ENCODE data around the gene ITM2C. TPM values are rescaled to one million over a fixed set of nuclear protein-coding genes. Genes with fewer than 3 reads are reported as not detected.

The ITM2C gene
- total and polyA plus RNA-seq, 2 of the 8 experiments (the other 6 are each of a cell fraction or from before 2014, with no cell fraction given) = 362 to 742 TPM

GRCh38 chr2:230891509-230891908 lies 26.8 kb downstream of the ITM2C start:
- POLR2A ChIA-PET (ENCODE audit: partially characterized antibody) = interaction anchor here (1.1 to 1.4 kb wide), 4 partner anchors 8 to 27 kb away, joined by 3 read pairs; partner anchors contain the start of gene ITM2C
- Histone ChIP-seq H3K9me3 (ENCODE audit: insufficient read depth in 2 of 2, low read depth in 1 of 2, low read length in 1 of 2) (no peaks in the 10 kb centered on the region), H3K14ac (ENCODE audit: insufficient read length) (no peak overlapping the region), H2AFZ (ENCODE audit: low read length) (no peak overlapping the region), H3K4me3 (ENCODE audit: extremely low read depth in 1 of 4, insufficient read depth in 2 of 4, low read depth in 3 of 4, low read length in 4 of 4) (no peak overlapping the region), H3K27me3 (replicated peaks in 1 of 4; ENCODE audit: control insufficient read depth in 3 of 4, extremely low read depth in 1 of 4, insufficient read depth in 3 of 4, low read length in 3 of 4) (no peaks in the 10 kb centered on the region), H2BK120ac (replicated peaks; ENCODE audit: low read depth, low read length) (no peak overlapping the region), H4K20me1 (replicated peaks in 1 of 2; ENCODE audit: control insufficient read depth in 1 of 2, insufficient read depth in 2 of 2, low read length in 2 of 2) (no peaks in the 10 kb centered on the region), H2BK20ac (ENCODE audit: low read length) (0 out of 2 replicates have a peak overlapping the region, but pooled peaks have one; percentile 48), H3K9ac (replicated peaks in 1 of 4; ENCODE audit: extremely low read depth in 1 of 4, low read depth in 3 of 4, low read length in 3 of 4) (no peak overlapping the region), H2BK12ac (ENCODE audit: low read depth, low read length) (no peak overlapping the region), H2BK5ac (ENCODE audit: low read depth, low read length) (no peak overlapping the region), H3K4ac (replicated peaks; ENCODE audit: insufficient read length, low read depth, low read length) (no peak overlapping the region), H3K23me2 (ENCODE audit: low read depth, low read length) (no peaks in the 10 kb centered on the region), H2BK15ac (ENCODE audit: low read length) (no peak overlapping the region), H3K36me3 (ENCODE audit: control insufficient read depth in 2 of 4, insufficient read depth in 4 of 4, low read length in 3 of 4) (no peaks in the 10 kb centered on the region), H3K4me2 (ENCODE audit: insufficient read depth in 1 of 2, low read depth in 2 of 2, low read length in 2 of 2) (no peak overlapping the region), H4K5ac (ENCODE audit: insufficient read length, low read depth, low read length) (no peak overlapping the region), H4K8ac (ENCODE audit: extremely low read depth, insufficient read depth, low read length) (no peak overlapping the region), H3K27ac (ENCODE audit: low read depth, low read length) (no peak overlapping the region), H4K91ac (replicated peaks; ENCODE audit: insufficient read length, low read length) (no peak overlapping the region), H3K23ac (ENCODE audit: insufficient read length) (no peak overlapping the region), H3K4me1 (replicated peaks in 1 of 4; ENCODE audit: control insufficient read depth in 3 of 4, insufficient read depth in 4 of 4, low read length in 3 of 4) (peaks cover under 1 to 12% (median 4%) of the 10 kb centered on the region in 4 experiments; a peak in 5 of 7 replicates), H3K18ac (ENCODE audit: extremely low read depth, low read length) (no peak overlapping the region), H3K56ac (replicated peaks; ENCODE audit: insufficient read length, low read depth, low read length) (no peak overlapping the region), H3K79me1 (ENCODE audit: low read depth, low read length) (no peaks in the 10 kb centered on the region), H3K79me2 (ENCODE audit: control insufficient read depth in 1 of 2, insufficient read depth in 2 of 2, low read length in 2 of 2) (no peaks in the 10 kb centered on the region), H2AK5ac (ENCODE audit: low read depth, low read length) (no peak overlapping the region)
- WGBS, 2 experiments (ENCODE audit: extremely low coverage in 1 of 2, insufficient coverage in 1 of 2, insufficient read length in 1 of 2, insufficient replicate concordance in 2 of 2, low coverage in 1 of 2, low lambda C conversion rate in 2 of 2, missing lambda C conversion rate in 1 of 2) = 84% methylated on average over 6 of the region's 6 CpGs; no CpG with 5 or more reads in 1 of the 2 experiments
- CTCF ChIA-PET (ENCODE audit: partially characterized antibody) = interaction anchor here (0.6 to 5.1 kb wide), 11 partner anchors 10 to 161 kb away, joined by 3 to 30 read pairs (median 4); no protein-coding TSS in a partner anchor
- DNase-seq (ENCODE audit: low read depth in 1 of 2, low spot score in 2 of 2) = no peak
- no peak for FAIRE-seq
- TF ChIP-seq EZH2 (IDR thresholded peaks at IDR 0.05; ENCODE audit: low read depth, low read length, severe bottlenecking) (no peak), RBBP5 (IDR thresholded peaks at IDR 0.05; ENCODE audit: borderline replicate concordance, low read depth, low read length) (no peak)
